Loucy (cell line): ENCODE measurements around the gene PNMA6A.

ENCODE experiments used
- EZH2phosphoT487 ChIP-seq: fragments of 200-600 bp; IDR thresholded peaks from 2 replicates; pipeline ENCODE4 v1.6.1; 2018; ENCODE audit warnings: antibody characterized with exemption, mild to moderate bottlenecking, moderate library complexity, borderline replicate concordance
- TF ChIP-seq, protein P1 (sequence below): fragments of 200-600 bp; sonication (generic); conservative IDR thresholded peaks from 2 replicates; pipeline ENCODE4 v1.5.1; 2014; ENCODE audit warnings: mild to moderate bottlenecking, antibody characterized with exemption, low read length

DNA sequence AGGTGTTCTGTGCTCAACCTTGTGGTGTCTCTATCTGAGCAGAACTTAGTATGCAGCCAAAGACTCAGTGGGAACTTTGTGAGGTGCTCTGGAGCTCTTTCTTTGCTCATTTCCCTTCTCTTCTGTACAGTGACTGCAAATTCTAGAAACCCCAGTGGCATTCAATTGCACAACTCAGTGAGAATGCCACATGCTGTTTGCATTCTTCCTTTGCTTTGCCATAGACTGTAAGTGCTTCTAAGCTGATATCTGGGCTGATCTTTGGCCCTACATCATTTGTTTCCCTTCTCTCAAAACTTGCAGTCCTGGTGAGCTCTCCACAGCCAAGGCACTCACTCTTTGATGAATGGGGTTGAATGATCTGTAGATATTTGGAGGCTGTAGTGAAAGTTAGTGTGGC lies 8.9 kb upstream of the PNMA6A start:
- TF ChIP-seq, protein P1, sequence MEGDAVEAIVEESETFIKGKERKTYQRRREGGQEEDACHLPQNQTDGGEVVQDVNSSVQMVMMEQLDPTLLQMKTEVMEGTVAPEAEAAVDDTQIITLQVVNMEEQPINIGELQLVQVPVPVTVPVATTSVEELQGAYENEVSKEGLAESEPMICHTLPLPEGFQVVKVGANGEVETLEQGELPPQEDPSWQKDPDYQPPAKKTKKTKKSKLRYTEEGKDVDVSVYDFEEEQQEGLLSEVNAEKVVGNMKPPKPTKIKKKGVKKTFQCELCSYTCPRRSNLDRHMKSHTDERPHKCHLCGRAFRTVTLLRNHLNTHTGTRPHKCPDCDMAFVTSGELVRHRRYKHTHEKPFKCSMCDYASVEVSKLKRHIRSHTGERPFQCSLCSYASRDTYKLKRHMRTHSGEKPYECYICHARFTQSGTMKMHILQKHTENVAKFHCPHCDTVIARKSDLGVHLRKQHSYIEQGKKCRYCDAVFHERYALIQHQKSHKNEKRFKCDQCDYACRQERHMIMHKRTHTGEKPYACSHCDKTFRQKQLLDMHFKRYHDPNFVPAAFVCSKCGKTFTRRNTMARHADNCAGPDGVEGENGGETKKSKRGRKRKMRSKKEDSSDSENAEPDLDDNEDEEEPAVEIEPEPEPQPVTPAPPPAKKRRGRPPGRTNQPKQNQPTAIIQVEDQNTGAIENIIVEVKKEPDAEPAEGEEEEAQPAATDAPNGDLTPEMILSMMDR, result no peak
- no peak for TF ChIP-seq EZH2phosphoT487
